Myocyte (in vitro differentiated cells): ENCODE data around the gene SARS1. TPM values are rescaled to one million over a fixed set of nuclear protein-coding genes. Genes with fewer than 3 reads are reported as not detected.
"Not testable (repeated sequence)": the region's sequence is repeated elsewhere in the genome, so short reads cannot be mapped to it uniquely, and the experiment has no call there.

Experiments
- DNase-seq: peaks from one replicate; pipeline ENCODE4 v3.0.0-alpha.2; 2012; ENCODE audit warnings: low read depth
- total RNA-seq: library from RNA; depleted of rRNA; stranded (reverse); fragments of >200 nt; gene quantifications from 2 replicates; pipeline ENCODE4 v1.2.3, GENCODE V29; 2014

The SARS1 gene
- total RNA-seq, 1 donor from 2014 or later: 160 TPM

- DNase-seq: no peak
Measured at GRCh38 chr1:109192433-109192832, 21.3 kb upstream of the SARS1 start.

- peak; percentile 31 for DNase-seq
Measured at GRCh38 chr1:109193653-109194590, 19.8 kb upstream of the SARS1 start.

- peak; percentile 83 for DNase-seq
Measured at GRCh38 chr1:109197158-109198042, 16.3 kb upstream of the SARS1 start.

- DNase-seq: peak; percentile 89
Measured at GRCh38 chr1:109198043-109198695, 15.5 kb upstream of the SARS1 start.

GRCh38 chr1:109198745-109199144 lies 15.0 kb upstream of the SARS1 start:
- peak; percentile 65 for DNase-seq

- no peak for DNase-seq
Measured at GRCh38 chr1:109199710-109200109, 14.0 kb upstream of the SARS1 start.

- DNase-seq: peak; percentile 94
Measured at GRCh38 chr1:109201123-109201703, 12.5 kb upstream of the SARS1 start.

GRCh38 chr1:109204484-109204883 lies 9.2 kb upstream of the SARS1 start:
- DNase-seq: no peak

- no peak for DNase-seq
Measured at GRCh38 chr1:109206339-109206738, 7.4 kb upstream of the SARS1 start.

- DNase-seq: no peak
Measured at GRCh38 chr1:109207467-109208103, 6.1 kb upstream of the SARS1 start.

GRCh38 chr1:109208394-109208793 lies 5.3 kb upstream of the SARS1 start:
- DNase-seq: no peak

- DNase-seq: no peak
Measured at GRCh38 chr1:109208836-109209463, 4.8 kb upstream of the SARS1 start.

GRCh38 chr1:109210058-109210457 lies 3.7 kb upstream of the SARS1 start:
- no peak for DNase-seq

- no peak for DNase-seq
Measured at GRCh38 chr1:109213345-109213823, 334 bp upstream of the SARS1 start.

GRCh38 chr1:109214695-109215623 lies 1.2 kb downstream of the SARS1 start:
- peak; percentile 71 for DNase-seq

- no peak for DNase-seq
Measured at GRCh38 chr1:109216662-109217061, 2.9 kb downstream of the SARS1 start.

GRCh38 chr1:109218516-109218915 lies 4.8 kb downstream of the SARS1 start:
- DNase-seq: no peak

GRCh38 chr1:109221201-109221600 lies 7.5 kb downstream of the SARS1 start:
- DNase-seq: not testable (repeated sequence)

- no peak for DNase-seq
Measured at GRCh38 chr1:109225308-109225707, 11.6 kb downstream of the SARS1 start.
